ENCODE measurements around the gene MTOR. TPM values are rescaled to one million over a fixed set of nuclear protein-coding genes. Genes with fewer than 3 reads are reported as not detected.

Gene MTOR
- total RNA-seq, 1 donor from 2014 or later, result 44.5 TPM

DNA sequence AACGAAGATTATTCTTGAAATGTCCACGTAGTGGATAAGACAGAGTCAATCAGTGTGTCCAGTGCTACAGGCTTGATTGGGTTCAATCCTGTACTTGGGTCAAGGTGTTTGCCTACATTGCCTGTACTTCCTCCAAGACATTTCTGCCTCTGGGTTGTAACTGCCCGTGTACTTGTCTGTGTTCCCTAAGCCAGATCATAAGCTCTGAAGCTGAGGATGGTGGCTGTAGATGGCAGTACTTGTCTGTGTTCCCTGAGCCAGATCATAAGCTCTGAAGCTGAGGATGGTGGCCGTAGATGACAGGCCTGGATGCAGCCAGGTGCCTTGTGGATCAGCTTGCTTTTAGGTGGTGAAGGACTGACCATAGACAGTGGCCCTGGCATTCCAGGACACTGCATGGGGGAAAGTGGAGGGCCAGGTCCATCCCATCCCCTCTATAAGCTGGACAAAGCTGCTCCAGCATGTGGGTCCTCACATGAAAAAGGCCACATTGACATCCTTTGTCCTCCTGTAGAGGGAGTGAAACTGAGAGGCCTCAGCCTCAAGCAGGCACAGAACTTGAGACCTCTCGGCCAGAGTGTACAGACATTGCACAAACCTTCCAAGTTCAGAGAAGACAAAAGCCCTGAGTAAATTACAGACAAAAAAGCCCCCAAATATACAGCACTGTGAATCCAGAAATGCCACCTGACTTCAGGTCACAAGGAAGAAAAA, 200.5 kb downstream of the MTOR start:
- DNase-seq, result no peak

DNA sequence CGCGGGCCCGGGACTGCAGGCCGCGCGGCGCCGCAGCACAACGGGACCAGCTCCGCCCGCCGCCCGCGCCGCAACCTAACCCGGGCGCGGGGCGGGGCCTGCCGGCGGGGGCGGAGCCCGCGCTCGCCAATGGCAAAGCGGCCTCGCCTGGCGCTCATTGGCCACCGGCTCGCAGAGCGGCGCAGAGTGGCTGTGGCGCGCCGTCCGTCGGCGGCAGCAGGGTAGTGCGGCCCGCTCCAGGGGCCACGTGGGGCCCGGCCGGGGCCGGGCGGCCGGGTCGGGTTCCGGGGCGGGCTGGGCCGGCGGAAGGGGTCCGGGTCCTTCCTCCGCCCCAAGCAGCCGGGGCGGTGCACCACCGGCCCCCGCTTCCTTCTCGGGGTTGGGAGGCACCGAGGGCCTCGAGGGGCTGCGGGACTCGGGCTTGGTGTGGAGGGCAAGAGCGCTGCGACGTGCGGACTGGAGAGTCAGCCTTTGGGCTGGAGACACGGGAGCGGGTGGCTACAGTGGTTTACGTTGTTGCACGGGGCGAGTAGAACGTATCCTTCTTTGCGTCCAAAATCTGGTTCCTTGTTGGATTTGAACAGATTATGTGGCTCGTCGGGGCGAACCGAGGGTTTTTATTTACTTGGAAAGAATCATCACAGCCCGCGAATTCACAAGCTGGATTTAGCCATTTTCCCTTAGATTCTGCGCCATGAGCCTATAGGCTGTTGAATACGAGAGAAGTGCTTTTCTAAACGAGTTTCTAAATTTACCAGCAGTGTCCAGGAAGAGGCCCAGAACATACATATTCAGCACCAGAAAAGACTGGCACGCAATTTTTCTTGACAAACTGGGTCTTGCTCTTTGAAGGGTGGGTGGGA, 202.2 kb downstream of the MTOR start, which contains the start of gene SRM:
TSS of gene SRM (minus strand) at position 51 of the 863 bp plus-strand sequence. CDS start 75 bp downstream, outside the sequence.
- peak; percentile 95 for DNase-seq

DNA sequence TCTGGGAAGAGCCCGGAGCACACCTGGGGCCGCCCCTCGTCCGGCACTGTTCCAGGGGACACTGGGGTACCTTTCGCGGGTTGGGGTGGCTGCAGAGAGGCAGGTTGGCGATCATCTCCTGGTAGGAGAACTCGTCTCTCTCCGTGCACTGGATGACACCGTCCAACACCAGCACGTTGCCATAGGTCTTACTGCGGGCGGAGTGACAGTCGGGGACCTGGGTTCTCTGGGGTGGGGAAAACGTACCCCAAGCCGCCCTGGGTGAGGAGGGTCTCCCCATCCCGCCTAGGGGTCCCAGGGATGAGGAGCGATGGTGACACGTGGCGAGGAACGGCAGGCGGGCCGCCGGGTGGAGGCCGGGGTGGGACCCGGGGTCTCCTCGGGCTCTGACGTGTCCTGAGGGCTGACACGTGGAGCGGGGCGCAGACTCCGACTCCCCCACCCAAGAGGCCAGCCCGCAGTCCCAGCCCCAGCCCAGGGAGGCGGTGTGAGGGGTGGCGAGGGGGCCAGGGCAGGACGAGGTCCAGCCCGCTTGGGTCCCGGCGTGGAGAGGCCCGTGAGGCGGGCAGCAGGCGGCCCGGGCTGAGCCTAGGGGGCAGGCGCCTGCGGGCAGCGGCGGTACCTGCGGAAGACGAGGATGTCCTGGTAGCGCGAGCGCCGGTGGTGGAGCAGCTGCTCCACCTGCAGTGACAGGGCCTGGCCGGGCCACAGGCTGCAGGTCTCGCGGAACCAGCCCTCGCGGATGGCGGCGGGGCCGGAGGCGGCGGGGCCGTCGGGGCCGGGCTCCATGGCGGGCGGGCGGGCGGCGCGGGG, 203.0 kb downstream of the MTOR start:
- DNase-seq, result no peak

GRCh38 chr1:11058595-11059154, 203.7 kb downstream of the MTOR start:
- no peak for DNase-seq

GRCh38 chr1:11058026-11058425, 204.3 kb downstream of the MTOR start:
- no peak for DNase-seq

DNA sequence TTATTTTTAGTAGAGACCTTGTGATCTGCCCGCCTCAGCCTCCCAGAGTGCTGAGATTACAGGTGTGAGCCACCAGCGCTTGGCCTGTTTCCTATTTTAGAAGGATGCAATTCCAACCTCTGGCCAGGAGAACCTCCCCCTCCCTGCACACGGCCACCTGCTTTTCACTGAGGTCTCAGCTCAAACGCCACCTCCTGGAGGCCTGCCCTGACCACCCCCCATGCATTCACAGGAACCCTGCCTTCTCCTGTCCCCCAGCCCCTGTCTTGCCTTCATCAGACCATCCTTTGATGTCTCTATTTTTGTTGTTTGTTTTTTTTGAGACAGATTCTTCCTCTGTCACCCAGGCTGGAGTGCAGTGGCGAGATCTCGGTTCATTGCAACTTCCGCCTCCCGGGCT, 204.9 kb downstream of the MTOR start:
- DNase-seq, result no peak

Small RNAs within 50 kb of the gene (small RNA-seq; reads per million reads assigned to genes)
- not detected for gene RNU6-291P (ENCODE audit: low replicate concordance)
- not detected for gene RNU6-537P (ENCODE audit: low replicate concordance)
- not detected for gene RPL39P6 (ENCODE audit: low replicate concordance)

Other genes with a start within 250 kb of the MTOR start
- gene TARDBP, start 249.9 kb downstream of the MTOR start, total RNA-seq, result 218 TPM
- not detected for gene MASP2, start 215.3 kb downstream of the MTOR start, total RNA-seq
- 25.7 TPM for gene SRM, start 202.5 kb downstream of the MTOR start, total RNA-seq
- 39.7 TPM for gene EXOSC10, start 162.7 kb downstream of the MTOR start, total RNA-seq
- 12.0 TPM for gene ANGPTL7, start 73.2 kb downstream of the MTOR start, total RNA-seq
- 11.6 TPM for gene UBIAD1, start 10.6 kb upstream of the MTOR start, total RNA-seq
- 0.31 TPM for gene DISP3, start 216.6 kb upstream of the MTOR start, total RNA-seq

Measured in tongue (tissue), 3 donors.